Breast epithelium (tissue), 3 donors: ENCODE data around the gene BRD1.

Experiments used
- CTCF ChIP-seq, 3 donors: fragments of 450-650 bp; IDR thresholded peaks; one replicate each; pipeline ENCODE4 v1.5.1; 2016 to 2017; ENCODE audit warnings: antibody characterized with exemption in 3 of 3, mild to moderate bottlenecking in 3 of 3, moderate library complexity in 3 of 3
- POLR2A ChIP-seq: fragments of 450-650 bp; IDR thresholded peaks from one replicate; pipeline ENCODE4 v1.6.1; 2016; ENCODE audit warnings: antibody characterized with exemption, mild to moderate bottlenecking, moderate library complexity
- POLR2AphosphoS5 ChIP-seq, 3 donors: sonication (generic); formaldehyde crosslinking; IDR thresholded peaks; one replicate each; pipeline ENCODE4 v1.6.1; 2017; ENCODE audit warnings: antibody characterized with exemption in 3 of 3

GRCh38 chr22:49756201-49756600 is 71.5 kb downstream of the BRD1 start:
- no peak for TF ChIP-seq CTCF (IDR thresholded peaks at IDR 0.05)
- no peak for TF ChIP-seq POLR2A
- TF ChIP-seq POLR2AphosphoS5 (IDR thresholded peaks at IDR 0.05) = no peak
